Stromal cell of bone marrow (primary cell): ENCODE data around the gene NUDT15.
"Not testable (repeated sequence)": the region's sequence is repeated elsewhere in the genome, so short reads cannot be mapped to it uniquely, and the experiment has no call there.

Experiments used
- DNase-seq: peaks from one replicate; pipeline ENCODE4 v3.0.0-alpha.2; 2012; ENCODE audit warnings: low read depth

NUDT15 gene

DNA sequence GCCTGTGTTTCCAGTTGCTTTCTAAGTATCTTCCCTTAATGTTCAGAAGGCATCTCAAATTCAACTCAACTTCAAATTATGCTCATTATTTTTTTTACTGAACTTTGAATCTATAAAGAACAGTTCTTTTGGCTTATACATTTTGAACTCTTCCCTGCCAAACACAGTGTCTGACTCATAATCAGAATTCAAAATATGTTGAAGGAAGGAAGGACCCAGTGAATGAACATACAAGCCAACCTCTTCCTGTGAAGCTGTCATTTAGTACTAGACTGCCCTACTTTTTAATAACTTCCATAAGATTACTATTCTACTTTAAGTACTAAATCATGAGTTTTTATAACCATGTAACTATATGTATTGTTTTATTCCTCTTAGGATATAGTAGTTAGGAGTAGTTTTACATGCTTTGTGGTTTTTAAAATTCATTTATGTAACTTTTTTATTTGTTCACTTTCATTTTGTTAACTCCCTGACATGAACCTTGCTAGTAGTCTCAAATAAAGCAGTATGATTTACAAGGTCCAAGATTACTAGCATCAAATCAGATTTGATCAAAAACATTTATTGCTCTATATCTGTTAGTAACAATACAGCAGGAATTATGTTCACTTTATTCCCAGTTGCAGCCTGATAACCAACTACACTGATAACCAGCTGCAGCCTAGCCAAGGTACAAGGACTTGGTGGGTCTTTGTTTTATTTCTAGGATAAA lies 6.4 kb downstream of the NUDT15 start:
- peak; percentile 45 for DNase-seq

DNA sequence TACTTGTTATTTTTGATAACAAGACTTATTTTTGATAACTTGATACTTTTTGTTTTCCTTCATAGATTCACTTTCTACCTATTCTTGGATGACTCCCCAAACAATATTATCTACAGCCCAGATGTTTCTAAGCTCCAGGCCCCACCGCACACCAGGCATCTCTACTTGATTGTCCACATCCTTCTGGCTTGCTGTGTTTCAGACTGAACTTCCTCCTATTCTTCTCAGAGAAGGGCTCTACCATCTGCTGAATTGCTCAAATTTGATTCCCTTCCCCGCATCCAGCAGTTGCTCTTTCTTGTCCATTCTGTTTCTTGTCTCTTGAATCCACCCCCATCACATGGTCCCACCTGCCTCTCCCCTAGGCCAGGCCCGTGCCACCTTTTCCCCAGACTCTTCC lies 13.0 kb downstream of the NUDT15 start:
- no peak for DNase-seq

DNA sequence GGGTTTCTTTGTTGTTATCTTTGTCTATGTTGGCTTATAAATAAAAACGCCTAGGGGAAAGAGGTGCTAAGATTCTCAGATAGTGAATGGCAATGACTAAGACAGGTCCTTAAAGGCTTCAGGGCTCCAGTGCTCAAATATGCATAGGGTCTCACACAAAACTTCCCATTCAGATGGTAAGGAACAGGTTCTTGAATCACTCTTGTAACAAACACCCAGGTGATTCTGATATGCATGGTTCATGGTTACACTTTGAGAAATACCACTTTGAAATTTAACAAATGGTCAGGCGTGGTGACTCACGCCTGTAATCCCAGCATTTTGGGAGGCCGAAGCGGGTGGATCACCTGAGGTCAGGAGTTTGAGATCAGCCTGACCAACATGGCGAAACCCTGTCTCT lies 17.1 kb downstream of the NUDT15 start:
- DNase-seq: no peak

DNA sequence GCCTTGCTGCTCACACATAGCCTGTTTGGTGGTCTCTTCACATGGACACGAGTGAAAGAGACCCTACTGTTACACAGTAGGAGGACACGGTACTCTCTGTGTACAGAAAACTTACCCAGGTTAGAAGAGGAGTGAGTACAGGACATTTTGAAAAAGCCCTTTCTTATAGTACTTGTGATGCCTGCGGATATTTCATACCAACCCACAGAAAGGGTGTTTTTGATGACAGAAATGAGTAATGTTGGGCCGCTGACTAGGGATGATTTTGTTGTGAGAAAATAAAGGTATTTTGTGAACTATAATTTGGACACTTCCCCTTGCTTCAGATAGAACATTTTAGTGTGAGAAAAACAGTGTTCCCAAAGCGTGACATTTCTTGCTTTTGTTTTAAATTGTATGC lies 18.2 kb downstream of the NUDT15 start:
- DNase-seq: no peak

DNA sequence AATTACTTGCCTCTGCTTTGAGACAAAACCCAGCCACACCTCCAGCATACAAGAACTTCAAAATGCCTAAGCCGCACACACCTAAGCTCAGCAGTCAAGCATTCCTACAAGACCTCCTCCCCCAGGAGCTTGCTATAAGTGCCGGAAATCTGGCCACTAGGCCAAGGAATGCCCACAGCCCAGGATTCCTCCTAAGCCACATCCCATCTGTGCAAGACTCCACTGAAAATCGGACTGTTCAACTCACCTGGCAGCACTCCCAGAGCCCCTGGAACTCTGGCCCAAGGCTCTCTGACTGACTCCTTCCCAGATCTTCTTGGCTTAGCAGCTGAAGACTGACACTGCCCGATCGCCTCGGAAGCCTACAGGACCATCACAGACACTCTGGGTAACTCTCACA lies 21.0 kb downstream of the NUDT15 start:
- DNase-seq: not testable (repeated sequence)

DNA sequence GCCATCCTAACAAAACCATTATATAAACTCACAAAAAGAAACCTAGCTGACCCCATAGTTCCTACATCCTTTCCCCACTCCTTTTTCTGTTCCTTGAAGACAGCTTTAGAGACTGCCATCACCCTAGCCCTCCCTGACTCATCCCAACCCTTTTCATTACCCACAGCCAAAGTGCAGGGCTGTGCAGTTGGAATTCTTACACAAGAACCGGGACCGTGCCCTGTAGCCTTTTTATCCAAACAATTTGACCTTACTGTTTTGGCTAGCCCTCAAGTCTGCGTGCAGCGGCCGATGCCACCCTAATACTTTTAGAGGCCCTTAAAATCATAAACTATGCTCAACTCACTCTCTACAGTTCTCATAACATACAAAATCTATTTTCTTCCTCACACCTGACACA lies 22.4 kb downstream of the NUDT15 start:
- not testable (repeated sequence) for DNase-seq

DNA sequence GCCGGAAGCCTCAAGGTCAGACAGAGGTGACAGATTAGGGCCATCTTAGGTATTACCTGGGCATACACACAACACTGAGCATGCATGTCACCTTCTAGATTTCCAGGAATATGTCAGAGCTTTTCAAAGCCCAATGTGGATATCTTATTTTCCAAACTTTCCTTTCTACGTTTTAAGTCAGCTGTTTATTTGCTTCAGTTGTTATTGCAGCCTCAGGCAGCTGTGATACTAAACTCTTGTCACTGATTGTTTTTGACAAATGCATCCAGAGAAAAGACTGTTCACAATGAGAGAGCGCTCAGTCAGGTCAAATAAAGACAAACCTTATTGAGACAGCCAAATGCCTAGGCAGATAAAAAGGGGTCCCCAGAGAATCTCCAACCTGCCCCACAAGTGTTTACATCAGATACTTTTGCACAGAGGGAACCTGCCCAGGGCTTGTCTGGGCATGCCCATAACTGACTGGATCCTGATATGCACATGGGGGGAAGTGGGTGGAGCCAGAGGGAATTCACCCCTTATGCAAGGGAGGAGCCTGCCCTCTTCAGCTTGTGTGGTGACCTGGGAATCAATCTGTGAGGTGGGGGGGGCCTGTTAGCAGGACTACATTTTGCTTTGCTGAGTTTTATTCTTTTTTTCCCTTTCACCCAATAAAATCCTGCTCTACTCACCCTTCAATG lies 28.9 kb downstream of the NUDT15 start:
- DNase-seq: no peak

DNA sequence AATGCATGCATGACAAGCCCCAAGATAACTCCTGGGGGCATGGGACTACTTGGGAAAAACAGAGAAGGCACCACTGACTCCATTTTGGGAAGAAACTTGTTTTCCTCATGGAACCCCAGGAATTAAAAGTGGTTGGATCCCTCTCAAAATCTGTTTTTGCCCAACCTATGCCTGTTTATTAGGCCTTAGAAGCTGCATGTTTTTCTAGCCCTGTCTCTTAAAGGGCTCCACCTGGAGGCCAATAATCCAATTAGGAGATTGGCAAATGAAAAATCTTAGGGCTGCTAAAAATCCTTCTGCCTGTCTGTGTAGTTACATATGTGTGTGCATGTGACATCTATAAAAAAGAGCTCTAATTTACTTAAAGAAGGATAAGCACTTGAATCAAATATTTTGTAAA lies 30.5 kb downstream of the NUDT15 start:
- DNase-seq: no peak

DNA sequence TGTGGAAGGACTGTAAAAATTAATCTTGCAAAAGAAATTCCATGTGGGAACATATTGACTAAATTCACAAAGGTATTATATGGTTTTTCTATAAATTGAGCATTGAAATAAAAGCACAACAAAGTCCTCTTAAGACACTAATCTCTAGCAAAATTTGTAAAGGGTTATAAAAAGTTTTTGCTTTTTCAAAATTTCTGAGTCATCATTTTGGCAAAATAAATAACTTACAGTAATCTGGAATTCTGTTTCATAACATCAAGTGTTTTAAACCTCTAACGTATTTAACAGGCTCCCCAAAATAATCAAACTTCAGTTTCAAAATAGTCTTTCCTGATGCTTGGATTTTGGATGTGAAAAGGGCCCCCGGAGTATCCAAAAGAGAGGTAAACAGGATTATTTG lies 31.4 kb downstream of the NUDT15 start:
- no peak for DNase-seq

DNA sequence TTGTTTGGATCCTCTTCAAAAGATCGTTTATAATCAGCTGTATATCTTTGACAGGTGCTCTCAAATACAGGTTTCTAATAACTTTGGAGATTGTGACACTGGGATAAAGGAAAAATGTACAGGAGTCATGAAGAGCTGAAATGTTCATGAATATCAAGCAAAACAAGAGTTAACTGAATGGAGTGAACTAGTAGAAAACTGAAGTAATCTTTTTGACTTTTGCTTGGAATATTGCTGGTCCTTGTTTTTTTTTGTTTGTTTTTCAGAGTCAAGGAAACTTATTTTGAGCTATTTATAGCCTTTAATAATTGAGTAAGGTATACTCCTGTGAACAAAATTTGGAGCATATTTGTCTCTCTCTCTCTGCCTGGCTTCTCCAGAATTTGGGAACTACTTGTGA lies 32.0 kb downstream of the NUDT15 start:
- no peak for DNase-seq

DNA sequence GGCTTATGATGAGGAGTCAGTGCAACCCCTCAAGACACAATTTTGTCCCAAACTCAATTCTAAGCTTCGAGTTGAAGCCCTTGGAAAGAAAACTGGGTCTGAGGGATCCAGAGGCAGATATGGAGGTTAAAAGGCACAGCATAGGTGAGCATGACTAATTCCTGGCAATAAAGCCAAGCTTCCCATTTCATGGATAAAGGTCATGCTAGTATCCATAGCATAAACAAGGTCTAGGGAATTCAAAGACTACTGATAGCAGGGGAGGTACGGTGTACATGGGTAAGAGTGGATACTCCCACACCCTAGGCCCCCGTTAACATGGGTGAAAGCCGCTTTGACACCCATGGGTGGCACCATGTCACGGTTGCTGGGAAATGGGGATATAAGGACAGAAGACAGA lies 33.4 kb downstream of the NUDT15 start:
- no peak for DNase-seq

DNA sequence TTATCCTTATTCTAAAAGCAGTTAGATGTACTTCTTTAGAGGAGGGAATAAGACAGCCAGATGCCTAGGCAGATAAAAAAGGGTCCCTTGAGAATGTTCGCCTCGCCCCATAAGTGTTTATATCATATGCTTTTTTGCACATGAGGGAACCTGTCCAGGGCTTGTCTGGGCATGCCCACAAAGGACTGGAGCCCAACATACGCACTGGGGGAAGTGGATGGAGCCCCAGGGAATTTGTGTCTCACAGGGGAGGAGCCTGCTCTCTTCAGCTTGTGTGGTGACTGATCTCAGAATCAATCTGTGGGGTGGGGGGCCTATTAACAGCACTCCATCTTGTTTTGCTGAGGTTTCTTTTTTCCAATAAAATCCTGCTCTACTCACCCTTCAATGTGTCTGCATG lies 34.8 kb downstream of the NUDT15 start:
- DNase-seq: no peak

DNA sequence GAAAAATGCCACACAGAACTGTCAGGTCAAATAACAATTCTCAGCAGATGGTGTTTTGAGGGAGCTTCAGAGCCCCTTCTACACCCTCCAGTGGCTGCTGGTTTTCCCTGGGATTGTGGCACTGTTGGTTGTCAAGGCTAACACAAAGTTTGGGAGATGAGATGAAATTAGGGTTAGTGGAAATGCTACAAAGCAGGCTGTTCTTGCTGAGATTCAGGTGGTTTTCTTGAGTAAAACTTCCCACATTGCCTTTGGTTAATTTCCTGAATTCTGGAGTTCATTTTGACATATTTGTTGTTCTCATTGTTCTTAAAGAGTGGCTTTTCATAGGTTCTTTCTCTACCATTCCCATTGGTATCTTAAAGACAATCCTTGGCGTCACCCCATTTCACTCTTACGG lies 35.3 kb downstream of the NUDT15 start:
- no peak for DNase-seq

DNA sequence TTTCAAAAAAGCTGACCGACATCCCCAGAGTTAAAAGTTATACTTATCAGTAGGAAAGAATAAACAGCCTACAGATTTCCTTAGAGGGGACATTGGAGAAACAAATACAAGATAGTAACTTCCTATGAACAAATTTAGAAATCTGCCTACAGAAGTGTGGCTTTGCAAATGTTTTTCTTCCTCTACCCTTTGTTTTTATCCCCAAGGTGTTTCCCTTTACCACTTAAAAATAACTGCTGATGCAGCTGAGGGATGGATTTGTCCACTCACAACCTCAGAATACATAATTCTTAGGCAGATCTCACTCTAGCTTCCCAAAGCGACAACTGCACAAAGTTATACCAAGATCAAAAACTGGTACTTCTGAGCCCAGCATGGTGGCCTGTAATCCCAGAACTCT lies 36.5 kb downstream of the NUDT15 start:
- no peak for DNase-seq

DNA sequence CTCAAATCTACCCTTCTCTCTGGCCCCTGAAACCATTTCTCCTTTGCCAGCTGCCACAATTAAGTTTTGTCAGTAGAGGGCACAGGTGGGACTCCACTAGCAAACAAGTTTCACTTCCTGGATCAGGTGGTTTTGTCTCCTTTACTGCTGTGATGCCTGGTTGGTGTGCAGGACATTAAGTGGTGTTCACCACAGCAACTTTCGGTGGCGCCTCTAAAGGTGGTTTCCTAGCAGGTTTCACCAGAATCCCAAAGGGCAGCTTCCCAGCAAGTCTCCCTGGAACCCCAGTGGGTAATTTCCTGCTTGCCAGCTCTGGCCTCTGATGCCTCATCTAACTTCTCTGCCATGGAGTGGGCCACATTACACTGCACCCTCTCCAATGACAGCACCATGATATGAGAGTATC lies 40.7 kb downstream of the NUDT15 start:
- no peak for DNase-seq

DNA sequence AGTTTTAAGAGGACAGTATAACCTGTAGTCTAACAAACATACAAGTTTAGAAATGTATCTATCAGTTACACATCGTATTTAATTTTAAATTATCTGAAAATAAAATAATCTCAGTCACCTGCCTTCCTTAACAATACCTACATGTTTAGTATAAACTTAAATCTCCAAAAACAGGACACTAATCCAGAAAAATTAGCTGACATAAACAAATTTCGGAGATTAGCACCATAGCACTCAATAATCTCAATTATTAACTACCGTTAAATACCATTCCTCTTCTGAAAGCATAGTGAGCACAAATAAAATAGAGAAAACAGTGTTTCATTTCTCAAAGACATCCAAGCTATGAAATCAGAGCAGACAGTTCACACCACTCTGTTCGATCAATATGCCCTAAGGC lies 44.2 kb downstream of the NUDT15 start:
- DNase-seq: no peak

DNA sequence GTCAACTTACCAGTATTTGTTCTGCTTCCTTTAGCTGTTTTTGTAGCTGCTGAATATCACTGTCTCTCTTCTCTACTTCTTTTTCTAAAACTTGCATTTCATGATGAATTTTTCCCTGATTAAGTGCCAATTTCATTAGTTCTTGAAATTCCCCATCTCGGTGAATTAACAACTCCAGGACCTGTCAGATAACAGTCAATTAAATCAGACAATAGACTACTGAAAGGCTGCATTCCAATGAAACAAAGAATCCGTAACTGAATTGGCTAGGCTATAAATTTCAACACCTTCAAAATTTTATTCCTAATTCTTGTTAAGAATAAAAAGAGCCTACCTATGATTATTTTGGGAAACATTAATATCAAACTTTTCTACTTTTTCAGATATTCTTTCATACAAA lies 48.7 kb downstream of the NUDT15 start:
- no peak for DNase-seq

DNA sequence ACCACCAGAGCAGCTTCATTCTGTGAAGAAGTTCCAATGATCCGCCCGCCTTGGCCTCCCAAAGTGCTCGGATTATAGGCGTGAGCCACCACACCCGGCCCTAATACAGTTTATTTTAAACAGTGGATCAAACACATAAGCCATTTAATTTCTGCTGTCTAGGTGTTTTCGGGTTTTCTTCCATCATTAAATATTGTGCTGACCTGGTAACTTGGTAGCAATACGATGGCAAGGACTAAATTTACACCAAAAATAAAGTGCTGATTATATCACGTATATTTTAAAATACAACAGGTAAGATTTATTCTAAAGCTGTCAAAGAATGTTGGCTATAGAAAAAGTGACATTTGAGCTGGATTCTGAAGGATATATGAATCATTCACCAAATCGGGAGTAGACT lies 56.1 kb downstream of the NUDT15 start:
- no peak for DNase-seq

DNA sequence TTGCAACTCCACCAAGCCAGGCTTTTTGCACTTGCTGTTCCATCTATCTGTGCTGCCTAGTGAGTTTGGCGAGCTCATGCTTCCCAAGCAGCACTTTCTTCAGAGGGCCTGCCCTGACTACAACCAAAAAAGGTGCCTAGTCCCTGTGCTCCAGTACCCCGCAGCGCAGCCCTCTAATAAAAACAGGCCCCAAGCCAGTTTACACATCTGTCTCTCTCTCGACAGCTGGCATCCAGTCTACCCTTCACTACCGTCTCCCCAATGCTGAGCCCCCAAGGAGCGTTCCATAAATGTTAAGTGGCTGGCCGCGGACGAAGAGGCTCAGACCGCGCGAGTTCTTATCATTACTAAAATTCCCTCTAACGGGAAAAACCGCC lies 56.9 kb downstream of the NUDT15 start:
- DNase-seq: no peak

DNA sequence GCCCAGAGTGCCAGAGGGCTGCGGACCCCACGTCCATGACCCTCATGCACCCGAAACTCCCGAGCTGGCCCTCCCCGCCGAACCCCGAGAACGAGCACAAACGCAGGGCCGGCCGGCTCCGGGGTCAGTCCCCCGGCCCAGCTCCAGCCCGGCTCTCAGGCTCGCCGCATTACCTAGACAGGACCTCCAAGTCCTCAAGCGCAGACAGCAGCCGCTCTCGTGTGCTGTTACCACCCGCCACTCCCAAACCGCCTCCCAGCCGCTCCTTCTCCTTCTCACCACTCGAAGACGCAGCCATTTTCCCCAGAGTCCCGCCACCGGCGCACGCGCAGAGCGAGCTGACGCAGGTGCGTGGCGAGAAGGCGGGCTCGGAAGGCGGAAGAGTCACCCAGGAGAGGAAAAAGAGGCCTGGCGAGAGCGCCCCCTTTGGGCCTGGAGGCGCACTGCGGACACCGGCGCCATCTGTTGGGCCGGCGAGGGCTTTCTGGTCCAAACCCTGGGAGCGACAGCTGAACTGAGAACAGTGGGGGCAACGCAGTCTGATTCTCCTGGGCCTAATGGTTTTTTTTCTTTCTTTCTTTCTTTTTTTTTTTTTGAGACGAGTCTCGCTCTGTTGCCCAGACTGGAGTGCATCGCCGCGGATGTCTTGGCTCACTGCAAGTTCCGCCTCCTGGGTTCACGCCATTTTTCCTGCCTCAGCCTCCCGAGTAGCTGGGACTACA lies 57.4 kb downstream of the NUDT15 start, which contains the start of gene MED4:
Gene MED4, minus strand, starts transcription at position 324 of the 722 bp plus-strand sequence. Its CDS starts 26 bp downstream, at position 298.
- peak; percentile 89 for DNase-seq

DNA sequence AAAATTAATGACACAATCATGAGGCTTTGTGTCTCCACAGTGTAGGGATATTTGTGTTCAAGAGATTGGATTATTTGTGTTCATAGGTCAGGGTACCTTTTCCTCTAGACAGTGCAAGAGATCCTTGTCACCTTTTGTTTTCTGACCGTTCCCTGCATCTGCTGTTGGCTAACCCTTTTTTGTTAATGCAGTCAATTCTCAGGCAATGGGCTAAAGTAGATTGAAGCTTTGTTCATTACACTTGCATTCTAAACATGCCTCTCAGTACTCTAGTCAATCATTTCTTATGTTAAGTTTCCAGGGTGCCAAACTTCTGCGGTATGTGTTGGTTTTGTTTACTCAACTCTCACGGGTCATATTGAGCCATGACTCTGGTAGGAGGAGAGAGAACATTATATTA lies 59.1 kb downstream of the NUDT15 start:
- DNase-seq: no peak
